NCI-H446 treated with DMSO at 0.1 percent for 48 hours (cell line): ENCODE measurements around the gene NKIRAS1.
"Not testable (repeated sequence)": the region's sequence is repeated elsewhere in the genome, so short reads cannot be mapped to it uniquely, and the experiment has no call there.

ENCODE experiments used
- DNase-seq: peaks from one replicate; lab custom pipeline; 2025; lab: John Stamatoyannopoulos, UW

NKIRAS1 gene

GRCh38 chr3:23940775-23941174 lies 24.0 kb upstream of the NKIRAS1 start:
- no peak for DNase-seq

DNA sequence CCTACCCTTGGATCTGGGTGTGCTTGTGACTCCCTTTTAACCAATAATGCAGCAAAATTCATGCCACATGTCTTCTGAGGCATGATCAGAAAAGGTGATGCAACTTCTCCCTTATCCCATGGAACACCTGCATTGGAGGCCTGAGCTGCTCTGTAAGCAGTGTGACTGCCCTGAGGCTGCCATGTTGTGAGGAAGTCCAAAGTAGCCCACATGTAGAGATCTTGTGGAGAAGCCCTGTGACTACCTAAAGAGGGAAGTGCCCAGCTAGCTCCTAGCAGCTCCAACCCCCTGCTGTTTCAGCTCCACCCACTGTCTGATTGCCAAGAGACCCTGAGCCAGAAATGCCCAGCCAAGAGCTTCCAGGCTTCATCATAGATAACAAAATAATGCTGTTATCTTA lies 21.9 kb upstream of the NKIRAS1 start:
- DNase-seq: no peak

DNA sequence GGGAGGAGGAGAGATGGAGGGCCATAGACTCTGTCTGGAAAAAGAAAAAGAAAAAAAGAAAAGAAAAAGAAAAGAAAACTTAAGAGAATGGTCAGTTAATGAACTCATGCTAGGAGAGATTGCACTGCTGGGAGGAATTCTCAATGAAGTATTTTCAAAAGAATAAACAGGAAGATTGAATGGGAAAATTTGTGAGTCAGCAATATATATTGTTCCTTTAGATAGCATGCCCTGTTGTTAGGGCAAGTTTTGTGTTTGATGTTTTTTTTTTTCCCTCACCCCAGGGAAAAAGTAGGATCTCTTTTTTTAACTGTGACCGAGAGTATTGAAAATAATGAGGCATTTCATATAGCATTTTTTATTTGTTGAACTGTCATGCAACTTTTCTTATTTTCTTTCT lies 20.5 kb upstream of the NKIRAS1 start:
- DNase-seq: no peak

DNA sequence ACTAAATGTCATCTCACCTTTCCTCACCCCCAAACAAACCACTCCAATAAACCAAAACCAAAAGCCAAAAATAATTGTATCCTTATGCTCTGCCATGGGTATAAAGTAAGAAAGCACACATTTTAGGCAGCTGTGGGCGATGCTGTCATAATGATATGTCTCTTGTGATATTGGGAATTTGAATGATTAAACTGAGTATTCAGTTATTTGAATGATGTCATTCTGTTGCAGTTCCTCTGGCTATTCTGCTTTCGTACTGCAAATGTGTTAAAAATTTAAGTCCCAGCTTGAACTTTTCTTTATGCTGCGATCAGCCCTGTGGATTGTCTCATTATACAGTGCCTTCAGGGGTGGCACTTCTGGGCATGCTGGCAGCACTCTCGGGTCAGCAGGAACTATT lies 17.5 kb upstream of the NKIRAS1 start:
- DNase-seq: no peak

- DNase-seq: no peak
These were observed 15.8 kb upstream of the NKIRAS1 start for GRCh38 chr3:23932571-23932970.

DNA sequence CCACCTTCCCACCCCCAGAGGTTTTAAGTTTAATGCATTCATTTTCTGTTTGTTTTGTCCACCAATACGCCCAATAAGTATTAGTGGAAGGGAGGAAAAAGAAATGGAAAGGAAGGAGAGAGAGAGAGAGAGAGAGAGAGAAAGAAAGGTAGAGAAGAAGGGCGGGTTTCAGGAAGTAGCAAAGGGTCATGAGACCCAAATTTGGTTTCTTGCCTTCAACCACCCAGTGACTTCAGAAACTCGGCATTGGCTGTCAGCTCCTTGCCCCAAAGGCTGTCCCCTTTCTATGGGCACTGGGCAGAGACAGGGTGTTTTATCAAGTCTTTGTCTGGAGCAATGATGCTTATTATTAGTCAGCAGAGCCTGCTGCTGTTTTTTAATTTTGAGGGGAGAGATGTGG lies 14.8 kb upstream of the NKIRAS1 start:
- DNase-seq: no peak

- DNase-seq: no peak
These were observed 11.7 kb upstream of the NKIRAS1 start for GRCh38 chr3:23928524-23928923.

GRCh38 chr3:23926736-23927135 lies 9.9 kb upstream of the NKIRAS1 start:
- DNase-seq: no peak

- no peak for DNase-seq
These were observed 9.5 kb upstream of the NKIRAS1 start for GRCh38 chr3:23926246-23926645.

DNA sequence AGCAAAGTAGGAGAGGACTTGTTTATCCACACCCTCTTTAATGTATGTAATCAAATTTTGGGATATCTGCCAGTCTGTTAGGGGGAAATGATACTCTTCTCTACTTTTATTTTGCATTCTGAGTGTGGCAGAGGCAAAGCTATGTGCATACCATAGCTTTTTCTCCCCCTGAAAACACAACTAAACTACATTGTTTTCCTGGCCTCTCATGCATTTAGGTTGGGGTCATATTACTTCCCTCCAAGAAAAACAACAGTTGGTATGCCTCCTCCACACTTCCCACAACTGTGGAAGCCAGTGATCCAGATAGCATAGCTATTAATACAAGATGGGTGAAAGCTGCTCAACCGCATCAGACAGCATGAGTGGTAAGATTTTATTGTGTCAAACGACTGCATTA lies 7.0 kb upstream of the NKIRAS1 start:
- no peak for DNase-seq

DNA sequence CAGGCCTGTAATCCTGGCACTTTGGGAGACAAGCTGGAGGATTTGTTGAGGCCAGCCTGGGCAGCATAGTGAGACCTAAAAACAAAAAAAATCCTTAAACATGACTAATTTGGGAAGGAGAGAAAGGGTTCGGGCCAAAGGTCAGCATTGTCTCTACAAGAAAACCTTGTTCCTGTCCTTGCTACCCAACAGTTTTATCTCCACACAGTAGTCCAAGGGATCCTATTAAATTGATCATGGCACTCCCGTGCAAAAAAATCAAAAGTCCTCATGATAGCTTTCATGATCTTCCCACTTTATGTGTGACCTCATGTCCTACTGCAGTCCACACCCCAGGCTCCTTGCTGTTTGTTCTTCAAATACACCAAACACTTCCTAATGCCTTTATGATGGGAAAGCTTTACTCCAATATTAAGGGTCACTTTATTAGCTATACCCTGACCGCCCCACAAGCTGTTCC lies 4.3 kb upstream of the NKIRAS1 start:
- DNase-seq: no peak

DNA sequence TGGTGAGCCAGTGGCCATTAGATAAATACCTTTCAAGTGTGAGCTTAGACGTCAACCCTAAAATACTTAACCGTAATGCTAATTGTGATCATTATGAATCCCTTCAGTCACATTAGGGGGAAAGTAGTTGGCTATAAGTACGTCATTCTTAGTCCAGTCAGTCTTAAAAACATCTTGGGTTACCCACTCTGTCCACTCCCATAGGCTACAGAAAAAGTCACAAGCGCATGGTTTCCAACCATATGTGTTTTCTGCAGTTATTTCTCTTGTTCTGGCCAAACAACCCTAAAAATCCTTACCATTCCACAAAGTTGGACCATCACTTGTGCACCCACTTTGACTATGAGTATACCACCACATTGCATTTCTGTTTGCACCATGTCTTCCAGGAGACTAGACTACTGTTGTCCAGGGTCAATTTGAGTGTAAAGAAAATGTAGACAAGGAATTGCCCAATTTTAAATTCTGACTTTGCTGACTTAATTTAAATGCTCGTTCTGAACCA lies 3.4 kb upstream of the NKIRAS1 start:
- DNase-seq: no peak

- no peak for DNase-seq
These were observed 2.8 kb upstream of the NKIRAS1 start for GRCh38 chr3:23919628-23920027.

DNA sequence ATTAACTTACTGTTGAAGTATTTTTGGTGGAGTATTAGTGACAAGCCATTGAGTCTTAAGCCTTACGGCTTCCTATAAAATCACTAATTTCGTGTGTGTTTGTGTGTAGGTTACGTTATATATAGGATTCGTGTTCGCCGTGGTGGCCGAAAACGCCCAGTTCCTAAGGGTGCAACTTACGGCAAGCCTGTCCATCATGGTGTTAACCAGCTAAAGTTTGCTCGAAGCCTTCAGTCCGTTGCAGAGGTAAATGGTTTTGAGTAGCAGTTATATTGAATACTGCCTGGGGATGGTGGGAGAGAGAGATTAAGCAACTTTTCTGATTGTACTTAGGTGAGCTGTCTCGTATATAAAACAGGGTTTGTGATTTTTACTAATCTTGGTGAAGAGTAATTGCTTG lies 1.5 kb upstream of the NKIRAS1 start:
- not testable (repeated sequence) for DNase-seq

DNA sequence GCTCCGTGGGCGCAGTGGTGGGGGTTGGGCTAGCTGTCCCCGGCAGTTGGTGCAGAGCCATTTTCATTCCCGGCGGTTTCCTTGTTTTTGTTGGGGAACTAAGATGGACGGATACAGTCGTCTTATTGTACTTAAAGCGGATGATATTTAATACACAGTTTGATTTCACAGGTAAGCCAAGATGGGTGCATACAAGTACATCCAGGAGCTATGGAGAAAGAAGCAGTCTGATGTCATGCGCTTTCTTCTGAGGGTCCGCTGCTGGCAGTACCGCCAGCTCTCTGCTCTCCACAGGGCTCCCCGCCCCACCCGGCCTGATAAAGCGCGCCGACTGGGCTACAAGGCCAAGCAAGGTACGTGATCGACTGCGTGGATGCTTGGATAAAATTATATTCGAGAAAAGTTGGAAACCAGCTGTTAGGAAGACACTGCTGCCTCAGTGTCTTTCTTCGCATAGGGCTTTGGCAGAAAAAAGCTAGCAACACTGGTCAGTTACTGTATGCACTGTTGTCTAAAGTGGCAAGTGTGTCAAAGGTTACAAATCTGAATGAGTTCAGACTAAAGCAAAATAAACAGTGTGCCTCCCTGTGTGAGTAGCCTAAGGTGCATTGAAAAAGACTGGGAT lies 1.0 kb upstream of the NKIRAS1 start:
- not testable (repeated sequence) for DNase-seq

DNA sequence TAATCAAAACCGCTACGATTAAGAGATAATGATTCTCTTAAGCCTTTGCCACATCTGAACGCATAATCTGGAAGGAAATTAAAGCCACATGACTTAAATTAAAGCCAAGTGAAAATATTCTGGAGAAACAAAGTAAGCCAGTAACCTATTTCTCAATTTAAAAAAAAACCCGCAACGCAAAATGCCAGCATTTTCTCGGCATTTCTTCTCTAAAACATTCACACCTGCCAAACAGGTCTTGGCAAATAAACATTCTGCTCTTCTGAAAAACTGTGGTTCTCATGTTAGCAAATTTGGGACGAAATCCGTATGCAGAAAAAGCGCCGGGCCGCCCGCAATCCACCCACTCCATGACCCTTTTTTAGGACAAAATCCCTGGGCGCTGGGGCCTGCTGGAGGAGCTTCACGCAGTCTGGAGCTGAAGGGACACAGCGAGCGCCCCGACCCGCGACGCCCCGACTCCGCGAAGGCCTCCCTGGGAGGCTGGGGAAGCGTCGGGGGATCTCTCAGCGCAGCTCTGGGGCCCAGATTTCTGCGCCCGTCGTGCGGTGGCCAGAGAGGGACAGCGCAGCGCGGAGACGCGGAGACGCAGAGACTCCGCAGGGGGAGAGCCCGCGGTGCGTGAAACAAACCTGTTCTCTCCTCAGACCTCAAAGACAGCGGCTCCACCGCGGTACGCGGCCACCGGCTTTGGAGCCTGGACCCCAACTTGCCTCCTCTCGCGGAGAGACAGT lies 471 bp downstream of the NKIRAS1 start:
- DNase-seq: no peak

GRCh38 chr3:23915537-23916108 lies 1.2 kb downstream of the NKIRAS1 start:
- peak; percentile 33 for DNase-seq

DNA sequence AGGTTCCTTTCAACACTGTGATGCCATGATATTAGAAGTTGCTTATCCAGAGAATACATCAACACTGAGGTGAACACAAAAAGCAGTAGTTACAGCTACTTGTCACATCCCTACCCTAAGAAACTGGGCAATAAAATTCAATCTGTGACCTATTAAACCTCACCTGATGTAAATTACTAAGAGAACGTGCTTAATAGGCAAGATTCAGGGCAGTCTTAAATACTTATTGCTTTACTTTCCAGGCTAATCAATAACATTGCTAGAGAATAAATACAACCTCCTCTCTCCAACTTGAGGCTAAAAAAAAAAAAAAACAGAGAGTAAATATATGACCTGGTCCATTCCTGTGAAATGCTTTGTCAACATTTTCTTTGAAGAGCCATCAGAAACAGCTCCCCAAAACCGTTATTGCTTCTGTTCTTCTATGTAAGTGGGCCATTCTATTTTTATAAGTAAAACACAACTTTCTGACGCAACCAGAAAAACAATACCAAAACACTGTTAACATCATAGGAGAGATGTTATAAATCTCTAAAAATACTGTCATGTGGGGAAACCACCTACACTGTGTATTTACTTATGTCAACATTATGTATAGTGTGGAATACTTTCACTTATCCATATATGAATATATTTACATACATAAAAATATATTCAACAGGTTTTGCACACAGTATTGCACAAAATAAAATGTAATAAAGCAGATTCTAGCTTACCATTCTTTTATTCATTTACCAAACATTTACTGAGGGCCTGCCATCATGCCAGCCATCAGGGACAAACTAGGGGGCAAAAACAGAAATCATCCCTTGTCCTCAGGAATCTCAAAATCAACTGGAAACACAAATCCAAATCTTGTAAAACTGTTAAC lies 2.7 kb downstream of the NKIRAS1 start:
- DNase-seq: no peak

GRCh38 chr3:23913182-23913581 lies 3.6 kb downstream of the NKIRAS1 start:
- no peak for DNase-seq

DNA sequence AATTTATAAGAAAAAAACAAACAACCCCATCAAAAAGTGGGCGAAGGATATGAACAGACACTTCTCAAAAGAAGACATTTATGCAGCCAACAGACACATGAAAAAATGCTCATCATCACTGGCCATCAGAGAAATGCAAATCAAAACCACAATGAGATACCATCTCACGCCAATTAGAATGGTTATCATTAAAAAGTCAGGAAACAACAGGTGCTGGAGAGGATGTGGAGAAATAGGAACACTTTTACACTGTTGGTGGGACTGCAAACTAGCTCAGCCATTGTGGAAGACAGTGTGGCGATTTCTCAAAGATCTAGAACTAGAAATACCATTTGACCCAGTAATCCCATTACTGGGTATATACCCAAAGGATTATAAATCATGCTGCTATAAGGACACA lies 4.5 kb downstream of the NKIRAS1 start:
- DNase-seq: not testable (repeated sequence)

- no peak for DNase-seq
These were observed 5.4 kb downstream of the NKIRAS1 start for GRCh38 chr3:23911397-23911796.

GRCh38 chr3:23909341-23909740 lies 7.4 kb downstream of the NKIRAS1 start:
- no peak for DNase-seq
